ENCODE data around the gene DPY19L1. TPM values are rescaled to one million over a fixed set of nuclear protein-coding genes. Genes with fewer than 3 reads are reported as not detected.
"Not testable (repeated sequence)": the region's sequence is repeated elsewhere in the genome, so short reads cannot be mapped to it uniquely, and the experiment has no call there.

The DPY19L1 gene
- total RNA-seq, 1 donor: 7.8 TPM

DNA sequence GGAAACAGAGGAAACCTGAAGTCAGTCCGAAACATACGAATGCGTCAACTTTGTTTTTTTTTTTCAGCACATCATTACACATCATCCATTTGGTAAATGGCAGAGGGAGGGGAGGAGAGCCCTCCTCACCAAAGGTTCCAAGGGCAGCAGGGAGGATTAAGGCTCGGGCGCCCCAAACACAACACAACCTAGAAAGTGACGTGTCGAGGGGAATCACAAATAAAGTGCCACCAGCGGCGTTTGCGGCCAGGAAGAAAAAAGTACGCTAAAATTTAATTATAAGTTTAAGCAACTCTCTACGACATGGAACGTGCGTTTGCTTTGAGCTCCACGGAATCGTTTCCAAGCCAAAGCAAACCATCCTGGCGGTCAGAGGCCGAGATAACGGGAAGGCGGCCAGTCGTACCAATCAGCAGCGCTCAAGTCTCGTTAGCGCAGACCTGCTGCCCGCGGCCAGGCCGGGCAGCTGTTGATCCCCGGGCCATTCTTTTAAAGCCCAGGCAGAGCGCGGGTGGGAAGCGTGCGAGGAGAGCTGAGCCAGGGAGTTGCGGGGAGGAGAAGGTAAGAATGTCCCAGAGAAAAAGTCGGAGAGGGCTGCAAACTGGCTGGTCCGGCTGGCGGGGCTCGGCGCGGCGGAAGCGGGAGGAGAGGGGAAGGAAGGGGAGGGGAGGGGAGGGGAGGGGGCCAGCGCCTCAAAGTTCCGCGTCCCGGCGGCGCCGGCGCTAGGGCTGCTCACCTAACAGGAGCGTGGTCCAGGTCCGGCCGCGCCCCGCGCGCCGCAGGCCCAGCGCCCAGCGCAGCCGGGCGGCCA, 719 bp downstream of the DPY19L1 start:
- DNase-seq (ENCODE audit: low read depth in 2 of 3, low spot score in 2 of 3): peak; percentile 18 to 73 (median 49)

GRCh38 chr7:35035511-35035961, 1.7 kb downstream of the DPY19L1 start:
- peak in 1 of 3 donors; percentile 13 for DNase-seq (ENCODE audit: low read depth in 2 of 3, low spot score in 2 of 3)

DNA sequence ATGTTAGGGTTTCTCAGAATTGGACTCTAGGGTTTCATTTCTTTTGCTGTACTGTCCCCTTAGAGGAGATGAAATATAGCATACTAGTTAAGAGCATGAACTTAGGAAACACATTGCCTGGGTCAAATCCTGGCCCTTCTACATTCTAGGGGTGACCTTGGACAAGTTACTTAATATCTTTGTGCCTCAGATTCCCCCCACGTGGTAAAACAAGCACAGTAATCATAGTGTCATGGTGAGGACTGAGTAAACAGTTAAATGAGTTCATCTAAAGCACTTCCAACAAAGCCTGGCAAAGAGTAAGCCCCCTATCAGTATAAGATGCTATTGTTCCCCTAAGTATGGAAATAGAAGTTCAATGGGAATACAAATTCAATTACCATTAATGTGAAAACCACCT, 5.1 kb downstream of the DPY19L1 start:
- DNase-seq (ENCODE audit: low read depth in 2 of 3, low spot score in 2 of 3): no peak

GRCh38 chr7:35030848-35031247, 6.4 kb downstream of the DPY19L1 start:
- no peak for DNase-seq (ENCODE audit: low read depth in 2 of 3, low spot score in 2 of 3)

GRCh38 chr7:35029311-35029710, 8.0 kb downstream of the DPY19L1 start:
- DNase-seq (ENCODE audit: low read depth in 2 of 3, low spot score in 2 of 3): no peak

DNA sequence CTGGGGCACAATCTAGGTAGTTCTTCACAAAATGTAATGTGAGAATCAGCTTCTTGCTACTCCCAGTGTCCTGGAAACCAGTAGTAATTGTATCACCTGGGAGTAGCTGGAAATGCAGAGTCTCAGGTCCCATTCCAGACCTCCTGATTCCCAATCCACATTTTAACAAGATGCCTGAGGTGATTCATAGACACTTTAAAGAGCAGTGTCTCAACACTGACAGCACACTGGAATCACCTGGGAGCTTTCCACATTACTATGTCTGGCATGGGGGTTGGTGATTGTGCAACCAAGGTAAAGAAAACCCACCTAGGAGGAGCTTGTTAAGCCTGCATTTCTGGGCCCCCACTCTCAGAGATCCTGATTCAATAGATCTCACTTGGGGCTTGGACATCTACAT, 11.1 kb downstream of the DPY19L1 start:
- no peak for DNase-seq (ENCODE audit: low read depth in 2 of 3, low spot score in 2 of 3)

DNA sequence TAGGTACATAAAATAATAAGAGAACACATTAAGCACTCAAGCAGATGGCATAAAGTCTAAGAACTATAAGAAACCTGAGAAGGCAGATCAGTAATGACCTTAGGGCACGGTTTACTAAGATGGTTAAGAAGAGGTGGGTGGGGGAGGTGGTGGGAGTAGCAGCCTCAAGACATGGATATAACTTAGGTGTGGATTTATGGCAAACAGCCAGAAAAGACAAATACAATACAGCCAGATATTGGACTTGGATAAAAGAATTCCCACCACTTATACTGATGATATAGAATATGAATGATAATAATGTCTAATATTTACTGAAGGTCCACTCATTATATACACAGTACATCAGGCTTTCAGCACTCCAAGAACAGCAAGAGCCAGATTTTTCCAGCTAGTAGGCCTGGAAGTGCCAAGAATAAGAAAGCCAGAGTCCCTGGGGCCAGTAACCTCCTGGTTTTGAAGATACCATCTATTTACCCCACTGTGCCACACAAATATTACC, 11.9 kb downstream of the DPY19L1 start:
- no peak for DNase-seq (ENCODE audit: low read depth in 2 of 3, low spot score in 2 of 3)

GRCh38 chr7:35024298-35024697, 13.0 kb downstream of the DPY19L1 start:
- DNase-seq (ENCODE audit: low read depth in 2 of 3, low spot score in 2 of 3): no peak

DNA sequence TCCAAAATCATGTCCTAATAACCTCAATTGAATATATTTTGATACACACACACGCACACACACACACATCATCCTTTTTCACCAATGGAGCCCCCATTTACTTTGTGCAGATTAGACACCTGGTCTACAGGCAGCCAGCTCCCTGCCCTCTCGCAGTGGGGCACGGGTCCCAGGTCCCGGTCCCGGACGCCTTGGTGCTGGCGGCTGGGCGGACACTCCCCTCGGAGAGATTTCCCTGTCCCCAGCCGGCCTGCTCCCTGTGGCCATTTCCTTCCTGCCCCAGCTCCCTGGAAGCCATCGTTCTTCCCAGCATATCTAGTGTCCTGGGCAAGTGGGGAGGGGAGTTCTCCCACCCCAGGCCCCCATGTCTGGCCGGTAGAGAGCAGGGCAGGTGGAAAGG, 14.6 kb downstream of the DPY19L1 start:
- DNase-seq (ENCODE audit: low read depth in 2 of 3, low spot score in 2 of 3): no peak

GRCh38 chr7:35021445-35021844, 15.8 kb downstream of the DPY19L1 start:
- no peak for DNase-seq (ENCODE audit: low read depth in 2 of 3, low spot score in 2 of 3)

DNA sequence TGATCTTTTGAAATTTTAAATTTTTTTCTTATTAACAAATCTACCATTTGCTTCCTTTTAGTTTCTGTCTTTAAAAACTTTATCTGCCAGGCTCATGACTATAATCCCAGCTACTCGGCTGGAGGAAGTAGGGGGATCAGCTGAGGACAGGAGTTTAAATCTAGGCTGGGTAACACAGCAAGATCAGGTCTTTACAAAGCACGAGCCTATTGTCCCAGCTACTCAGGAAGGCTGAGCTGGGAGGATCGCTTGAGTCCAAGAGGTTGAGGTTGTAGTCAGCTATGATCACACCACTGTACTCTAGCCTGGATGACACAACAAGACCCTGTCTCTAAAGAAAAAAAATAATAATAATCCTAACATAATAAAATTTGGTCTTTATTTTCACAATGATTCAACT, 17.5 kb downstream of the DPY19L1 start:
- DNase-seq (ENCODE audit: low read depth in 2 of 3, low spot score in 2 of 3): no peak

DNA sequence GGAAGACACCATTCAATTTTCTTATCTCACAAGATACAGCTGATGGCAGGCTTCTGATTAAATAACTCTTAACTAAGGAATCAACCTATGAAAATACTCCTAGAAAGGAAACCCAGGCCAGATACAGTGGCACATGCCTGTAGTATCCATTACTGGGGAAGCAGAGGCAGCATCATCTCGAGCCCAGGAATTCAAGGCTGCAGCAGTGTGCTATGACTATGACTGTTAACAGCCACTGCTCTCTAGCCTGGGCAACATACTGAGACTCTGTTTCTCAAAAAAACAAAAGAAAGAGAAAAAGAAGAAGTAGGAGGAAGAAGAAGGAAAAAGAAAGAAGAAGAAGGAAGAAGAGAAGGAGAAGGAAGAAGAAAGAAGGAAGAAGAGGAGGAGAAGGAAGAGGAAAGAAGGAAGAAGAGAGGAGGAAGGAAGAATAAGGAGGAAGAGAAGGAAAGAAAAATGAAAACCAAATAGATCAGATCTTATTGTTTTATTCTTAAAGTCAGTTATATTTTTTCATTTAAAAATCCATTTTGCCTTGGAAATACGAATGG, 18.0 kb downstream of the DPY19L1 start:
- DNase-seq (ENCODE audit: low read depth in 2 of 3, low spot score in 2 of 3): no peak

- DNase-seq (ENCODE audit: low read depth in 2 of 3, low spot score in 2 of 3): no peak
Observed at GRCh38 chr7:35015346-35015859, 21.9 kb downstream of the DPY19L1 start.

DNA sequence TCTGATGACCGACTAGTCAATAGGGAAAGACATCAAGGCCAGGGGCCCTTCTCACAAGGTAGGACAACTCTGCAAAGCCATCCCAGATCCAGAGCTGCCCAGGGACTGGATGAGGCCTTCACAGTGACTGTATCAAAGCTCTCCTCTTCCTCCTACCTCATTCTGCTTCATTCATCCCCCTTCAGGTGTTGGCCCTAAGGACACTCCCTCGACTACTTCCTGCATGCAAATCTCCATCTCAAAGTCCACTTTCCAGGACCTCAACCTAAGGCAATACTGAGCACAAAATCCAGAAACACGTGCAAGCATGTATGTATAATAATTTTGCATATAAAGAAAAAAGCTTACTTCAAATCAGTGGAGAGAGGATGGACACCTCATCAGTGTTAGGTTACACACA, 25.1 kb downstream of the DPY19L1 start:
- no peak for DNase-seq (ENCODE audit: low read depth in 2 of 3, low spot score in 2 of 3)

DNA sequence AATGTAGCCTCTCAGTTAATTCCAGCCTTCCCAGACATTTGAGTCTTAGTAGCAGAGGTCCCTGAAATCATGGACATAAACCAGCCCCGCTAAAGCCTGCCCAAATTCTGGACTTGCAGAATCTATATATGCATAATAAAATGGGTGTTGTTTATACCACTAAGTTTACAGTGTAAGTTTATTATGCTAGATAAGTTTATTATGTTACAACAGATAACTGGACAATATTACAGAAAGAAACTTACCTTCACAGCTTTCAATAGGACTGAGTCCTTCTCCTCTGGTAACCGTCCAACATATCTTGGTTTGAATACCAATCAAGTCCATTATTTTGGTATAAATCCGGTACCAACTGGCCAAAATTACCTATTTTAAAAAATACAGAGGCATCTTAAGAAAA, 26.2 kb downstream of the DPY19L1 start:
- no peak for DNase-seq (ENCODE audit: low read depth in 2 of 3, low spot score in 2 of 3)

DNA sequence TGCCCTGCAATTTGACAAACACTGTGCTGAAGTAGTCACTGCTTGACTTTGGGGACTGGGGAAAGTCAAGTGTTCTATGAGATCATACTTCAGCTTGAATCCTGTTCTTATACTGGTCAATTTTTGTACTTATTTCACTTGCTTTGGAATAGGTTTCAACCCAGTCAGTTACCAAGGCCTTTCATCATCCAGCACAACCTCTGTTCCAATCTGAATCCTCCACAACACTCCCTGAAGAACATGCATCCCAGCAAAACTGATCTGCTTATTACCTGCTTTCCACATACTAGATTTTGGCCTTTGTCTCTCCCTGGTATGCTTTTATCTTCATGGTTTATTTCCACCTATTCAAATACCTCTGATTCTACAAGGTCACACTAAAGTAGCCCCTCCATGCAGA, 29.5 kb downstream of the DPY19L1 start:
- no peak for DNase-seq (ENCODE audit: low read depth in 2 of 3, low spot score in 2 of 3)

GRCh38 chr7:35004531-35005095, 32.7 kb downstream of the DPY19L1 start:
- no peak for DNase-seq (ENCODE audit: low read depth in 2 of 3, low spot score in 2 of 3)

GRCh38 chr7:35003679-35004303, 33.5 kb downstream of the DPY19L1 start:
- DNase-seq (ENCODE audit: low read depth in 2 of 3, low spot score in 2 of 3): no peak

- DNase-seq (ENCODE audit: low read depth in 2 of 3, low spot score in 2 of 3): not testable (repeated sequence)
Observed at GRCh38 chr7:35003177-35003650, 34.1 kb downstream of the DPY19L1 start.

DNA sequence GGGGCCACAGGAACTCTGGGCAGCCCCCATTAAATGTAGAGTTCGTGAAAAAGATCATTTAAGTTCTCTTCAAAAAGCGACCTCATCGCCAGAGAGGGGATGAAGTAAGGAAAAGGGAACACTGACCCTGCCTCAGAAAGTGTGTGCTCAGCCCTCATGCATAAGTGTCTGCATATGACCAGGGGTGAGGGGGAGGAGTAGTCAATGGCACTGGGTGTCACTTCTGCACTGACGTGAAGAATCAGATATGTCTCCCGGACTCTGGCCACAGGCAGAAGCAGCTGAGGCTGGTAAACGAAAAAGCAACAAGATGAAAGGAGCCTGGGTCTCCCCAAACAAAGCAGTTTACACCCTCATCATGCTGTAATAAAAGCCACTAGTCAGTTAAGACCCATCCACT, 39.0 kb downstream of the DPY19L1 start:
- not testable (repeated sequence) for DNase-seq (ENCODE audit: low read depth in 2 of 3, low spot score in 2 of 3)

Data from hematopoietic multipotent progenitor cell (in vitro differentiated cells).